Astrocyte (in vitro differentiated cells and primary cell): ENCODE results near the gene MIXL1.

ENCODE experiments used
- CTCF ChIP-seq: IDR thresholded peaks from 2 replicates; pipeline ENCODE4 v1.5.1; 2011; ENCODE audit warnings: low read depth, mild to moderate bottlenecking, inconsistent platforms, low read length, moderate library complexity; ENCODE audit not compliant: insufficient read depth
- EZH2 ChIP-seq: IDR thresholded peaks from 2 replicates; pipeline ENCODE4 v1.6.1; 2012; ENCODE audit warnings: mild to moderate bottlenecking, low read length, inconsistent platforms; ENCODE audit not compliant: insufficient read depth

- TF ChIP-seq EZH2 (no peak), CTCF (no peak)
These were observed 12.2 kb upstream of the MIXL1 start for GRCh38 chr1:226211181-226211821.
